ENCODE measurements around the gene CHSY1. TPM values are rescaled to one million over a fixed set of nuclear protein-coding genes. Genes with fewer than 3 reads are reported as not detected.

Gene CHSY1
- total and polyA plus RNA-seq, 10 of the 15 experiments (the other 5 are each of a cell fraction or from before 2014, with no cell fraction given) = 1.4 to 31.2 (median 10.5) TPM

GRCh38 chr15:101251830-101252820, at the start of gene CHSY1 (continued):
- TF ChIP-seq ZNF24 (IDR thresholded peaks at IDR 0.05) (no peak), CREB1 (IDR thresholded peaks at IDR 0.05; ENCODE audit: low read depth) (peak; percentile 88), TCF3 (IDR thresholded peaks at IDR 0.05; ENCODE audit: borderline replicate concordance, insufficient read depth, low read depth, low read length) (no peak), CHD1 (IDR thresholded peaks at IDR 0.05; ENCODE audit: low read depth, low read length) (no peak), TCF7 (IDR thresholded peaks at IDR 0.05; ENCODE audit: borderline replicate concordance) (no peak), STAT3 (IDR thresholded peaks at IDR 0.05; ENCODE audit: low read depth, low read length) (no peak), EED (IDR thresholded peaks at IDR 0.05; ENCODE audit: low read depth) (no peak), SIN3A (IDR thresholded peaks at IDR 0.05; ENCODE audit: low read depth, low read length) (no peak), ZBTB11 (CRISPR knock-in tag; IDR thresholded peaks at IDR 0.05) (no peak), E2F8 (IDR thresholded peaks at IDR 0.05; ENCODE audit: low read depth, partially characterized antibody) (no peak), PKNOX1 (IDR thresholded peaks at IDR 0.05) (no peak), MYC (IDR thresholded peaks at IDR 0.05; ENCODE audit: insufficient read depth, insufficient read length, insufficient replicate concordance, low read length, severe bottlenecking) (peak; percentile 38), SREBF2 (IDR thresholded peaks at IDR 0.05; ENCODE audit: low read length) (no peak), ATF7 (IDR thresholded peaks at IDR 0.05; ENCODE audit: low read depth) (no peak), STAT1 (conservative IDR thresholded peaks at IDR 0.05) (no peak), HDAC6 (IDR thresholded peaks at IDR 0.05; ENCODE audit: unreplicated experiment) (no peak), SMARCA5 (IDR thresholded peaks at IDR 0.05) (peak; percentile 16; the same call in 1 of the 2 replicates), BMI1 (IDR thresholded peaks at IDR 0.05; ENCODE audit: borderline replicate concordance) (no peak), KDM1A (IDR thresholded peaks at IDR 0.05; ENCODE audit: borderline replicate concordance) (no peak)
- TF ChIP-seq, protein P1, sequence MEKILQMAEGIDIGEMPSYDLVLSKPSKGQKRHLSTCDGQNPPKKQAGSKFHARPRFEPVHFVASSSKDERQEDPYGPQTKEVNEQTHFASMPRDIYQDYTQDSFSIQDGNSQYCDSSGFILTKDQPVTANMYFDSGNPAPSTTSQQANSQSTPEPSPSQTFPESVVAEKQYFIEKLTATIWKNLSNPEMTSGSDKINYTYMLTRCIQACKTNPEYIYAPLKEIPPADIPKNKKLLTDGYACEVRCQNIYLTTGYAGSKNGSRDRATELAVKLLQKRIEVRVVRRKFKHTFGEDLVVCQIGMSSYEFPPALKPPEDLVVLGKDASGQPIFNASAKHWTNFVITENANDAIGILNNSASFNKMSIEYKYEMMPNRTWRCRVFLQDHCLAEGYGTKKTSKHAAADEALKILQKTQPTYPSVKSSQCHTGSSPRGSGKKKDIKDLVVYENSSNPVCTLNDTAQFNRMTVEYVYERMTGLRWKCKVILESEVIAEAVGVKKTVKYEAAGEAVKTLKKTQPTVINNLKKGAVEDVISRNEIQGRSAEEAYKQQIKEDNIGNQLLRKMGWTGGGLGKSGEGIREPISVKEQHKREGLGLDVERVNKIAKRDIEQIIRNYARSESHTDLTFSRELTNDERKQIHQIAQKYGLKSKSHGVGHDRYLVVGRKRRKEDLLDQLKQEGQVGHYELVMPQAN (conservative IDR thresholded peaks at IDR 0.05) = peak; percentile 78
- TF ChIP-seq, protein P2, sequence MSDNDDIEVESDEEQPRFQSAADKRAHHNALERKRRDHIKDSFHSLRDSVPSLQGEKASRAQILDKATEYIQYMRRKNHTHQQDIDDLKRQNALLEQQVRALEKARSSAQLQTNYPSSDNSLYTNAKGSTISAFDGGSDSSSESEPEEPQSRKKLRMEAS (IDR thresholded peaks at IDR 0.05; ENCODE audit: low read depth, low read length) = no peak

Data from GM12878 (cell line).